NCI-H2196 (cell line): ENCODE results near the gene HADH.
"Not testable (repeated sequence)": the region's sequence is repeated elsewhere in the genome, so short reads cannot be mapped to it uniquely, and the experiment has no call there.

Experiments used
- DNase-seq: peaks from one replicate; lab custom pipeline; 2025; ENCODE audit not compliant: unreplicated experiment; lab: John Stamatoyannopoulos, UW

Gene HADH

GRCh38 chr4:108029731-108030130, 40.0 kb downstream of the HADH start:
- DNase-seq: no peak

- DNase-seq: peak; percentile 54
Observed at GRCh38 chr4:108030332-108030731, 40.6 kb downstream of the HADH start.

- no peak for DNase-seq
Observed at GRCh38 chr4:108031427-108032083, 41.9 kb downstream of the HADH start.

GRCh38 chr4:108033348-108033747, 43.7 kb downstream of the HADH start:
- DNase-seq: no peak

- no peak for DNase-seq
Observed at GRCh38 chr4:108034565-108034964, 44.9 kb downstream of the HADH start.

- no peak for DNase-seq
Observed at GRCh38 chr4:108035691-108036090, 46.0 kb downstream of the HADH start.

DNA sequence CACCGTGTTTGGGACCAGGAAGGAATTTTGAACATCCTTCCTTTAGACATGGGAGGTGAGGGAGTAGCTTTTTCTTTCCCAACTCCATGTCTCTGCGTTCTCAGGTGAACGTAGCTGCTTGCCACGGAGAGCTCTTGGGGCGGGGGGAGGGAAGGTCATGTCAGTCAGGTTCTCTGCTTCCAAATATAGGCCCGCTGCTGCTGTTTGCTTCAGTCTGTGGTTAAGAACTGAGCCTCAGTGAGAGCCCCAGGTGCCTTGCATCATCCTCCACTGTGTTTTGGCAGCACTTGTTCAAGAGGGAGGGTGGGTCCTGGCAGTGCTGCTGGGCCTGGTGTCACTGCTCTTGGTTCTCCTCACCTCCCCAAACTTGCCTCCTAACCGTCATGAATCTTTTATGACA, 46.5 kb downstream of the HADH start:
- DNase-seq: no peak

DNA sequence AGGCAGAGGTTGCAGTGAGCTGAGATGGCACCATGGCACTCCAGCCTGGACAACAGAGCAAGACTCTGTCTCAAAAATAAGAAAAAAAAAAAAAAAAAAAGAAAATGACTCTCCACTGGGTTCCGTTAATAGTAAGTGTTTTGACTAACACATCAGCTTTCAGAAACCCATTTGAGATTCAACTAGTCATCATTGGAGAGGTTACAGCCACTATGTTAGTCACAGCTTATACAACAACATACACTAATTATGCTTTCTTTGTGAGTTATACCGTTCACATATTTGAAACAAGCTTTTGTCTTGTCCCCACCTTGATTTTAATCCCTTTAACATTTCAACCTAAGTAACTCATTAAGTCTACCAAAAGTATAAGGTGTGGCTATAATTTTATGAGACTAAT, 48.2 kb downstream of the HADH start:
- no peak for DNase-seq

GRCh38 chr4:108042927-108043326, 53.2 kb downstream of the HADH start:
- no peak for DNase-seq

- peak; percentile 45 for DNase-seq
Observed at GRCh38 chr4:108043526-108043925, 53.8 kb downstream of the HADH start.

GRCh38 chr4:108044951-108045686, 55.4 kb downstream of the HADH start:
- no peak for DNase-seq

GRCh38 chr4:108045687-108046024, 56.0 kb downstream of the HADH start:
- peak; percentile 47 for DNase-seq

DNA sequence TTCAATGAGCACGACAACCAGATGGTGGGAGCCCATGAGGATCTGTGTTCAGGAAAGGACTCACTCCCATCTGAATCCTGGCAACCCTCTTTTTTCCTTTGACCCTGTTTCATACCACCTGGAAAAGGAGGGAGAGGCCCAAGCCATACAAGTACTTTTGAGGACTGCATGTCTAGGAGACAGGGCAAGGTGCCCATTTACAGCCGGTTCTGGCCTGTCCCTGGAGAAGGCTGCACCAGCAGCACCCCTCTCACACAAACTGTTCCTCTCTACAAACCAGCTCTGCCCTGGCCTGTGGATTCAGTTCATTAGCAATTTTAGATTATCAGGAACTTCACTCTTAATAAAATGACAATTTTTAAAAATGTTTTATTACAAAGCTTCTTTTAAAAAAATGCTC, 57.5 kb downstream of the HADH start:
- peak; percentile 9 for DNase-seq

DNA sequence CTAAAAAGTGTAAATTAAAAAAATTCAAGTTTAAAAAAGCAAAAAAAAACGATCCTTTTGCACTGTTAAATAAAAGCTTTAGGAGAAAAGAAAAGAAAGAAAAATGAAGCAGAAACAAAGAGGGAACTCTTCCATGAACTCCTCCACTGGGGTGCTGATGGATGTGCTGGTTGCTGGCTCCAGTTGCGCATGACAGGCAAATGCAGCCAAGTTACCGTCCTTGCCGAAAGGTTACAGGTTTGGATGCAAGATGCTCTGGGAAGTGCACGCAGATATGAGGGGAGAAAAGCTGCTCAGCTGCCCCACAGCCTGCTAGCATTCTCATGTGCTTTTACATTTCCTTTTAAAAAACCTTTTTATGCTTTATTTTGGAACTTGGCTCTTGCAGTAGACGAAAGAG, 58.5 kb downstream of the HADH start:
- no peak for DNase-seq

GRCh38 chr4:108048997-108049396, 59.3 kb downstream of the HADH start:
- DNase-seq: no peak

DNA sequence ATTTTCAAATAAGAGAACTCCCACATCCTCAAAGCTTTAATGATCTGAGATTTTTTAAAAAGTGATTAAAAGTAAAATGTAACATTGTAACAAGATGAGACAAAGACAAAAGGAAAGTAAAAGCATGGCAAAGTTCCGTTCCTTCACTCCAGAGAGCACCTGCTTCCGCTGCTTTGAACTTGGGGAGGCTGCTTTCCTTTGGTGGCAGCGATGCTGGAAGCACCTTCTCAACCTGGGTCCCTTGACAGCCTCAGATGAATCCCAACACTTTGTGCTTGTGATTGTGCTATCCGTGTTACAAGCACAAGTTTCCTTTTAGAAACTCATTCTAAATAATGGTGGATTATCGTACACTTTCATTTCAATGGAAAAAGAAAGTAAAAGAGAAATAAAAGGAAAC, 59.7 kb downstream of the HADH start:
- DNase-seq: no peak

DNA sequence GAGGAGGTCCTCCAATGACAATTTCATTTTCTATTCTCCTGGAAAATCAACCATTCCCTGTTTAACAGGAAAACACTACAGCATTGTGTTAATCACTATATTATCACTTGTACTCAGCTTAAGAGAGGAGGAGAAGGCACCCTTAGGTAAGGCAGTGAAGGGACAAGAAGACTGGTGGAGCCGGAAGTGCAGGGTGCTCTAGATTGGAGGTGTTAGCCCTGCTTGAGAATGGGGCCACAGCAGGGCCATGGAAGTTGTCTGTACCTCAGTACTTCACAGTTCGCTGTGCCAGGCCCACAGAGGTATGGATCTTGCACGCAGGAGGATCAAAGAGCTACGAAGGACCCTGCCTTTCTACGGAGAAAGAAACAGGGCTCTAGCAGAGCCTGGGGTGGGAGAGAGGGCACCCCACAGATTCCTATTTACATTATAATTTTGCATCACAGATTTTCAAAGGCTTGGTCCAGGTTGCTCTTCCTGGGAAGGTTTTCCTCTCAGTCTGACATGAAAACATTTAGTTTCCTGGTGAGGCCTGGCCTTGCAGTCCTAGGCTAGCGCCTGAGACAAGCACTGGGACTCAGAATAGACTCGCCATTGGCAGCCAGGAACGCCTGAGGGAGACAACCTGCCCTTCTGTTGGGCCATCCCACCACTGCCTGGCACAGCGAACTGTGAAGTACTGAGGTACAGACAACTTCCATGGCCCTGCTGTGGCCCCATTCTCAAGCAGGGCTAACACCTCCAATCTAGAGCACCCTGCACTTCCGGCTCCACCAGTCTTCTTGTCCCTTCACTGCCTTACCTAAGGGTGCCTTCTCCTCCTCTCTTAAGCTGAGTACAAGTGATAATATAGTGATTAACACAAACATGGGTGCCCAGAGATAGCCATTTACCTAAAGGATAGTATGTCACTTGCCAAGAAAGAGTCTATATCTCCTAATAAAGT, 60.8 kb downstream of the HADH start:
- DNase-seq: not testable (repeated sequence)

- no peak for DNase-seq
Observed at GRCh38 chr4:108051343-108051742, 61.7 kb downstream of the HADH start.

DNA sequence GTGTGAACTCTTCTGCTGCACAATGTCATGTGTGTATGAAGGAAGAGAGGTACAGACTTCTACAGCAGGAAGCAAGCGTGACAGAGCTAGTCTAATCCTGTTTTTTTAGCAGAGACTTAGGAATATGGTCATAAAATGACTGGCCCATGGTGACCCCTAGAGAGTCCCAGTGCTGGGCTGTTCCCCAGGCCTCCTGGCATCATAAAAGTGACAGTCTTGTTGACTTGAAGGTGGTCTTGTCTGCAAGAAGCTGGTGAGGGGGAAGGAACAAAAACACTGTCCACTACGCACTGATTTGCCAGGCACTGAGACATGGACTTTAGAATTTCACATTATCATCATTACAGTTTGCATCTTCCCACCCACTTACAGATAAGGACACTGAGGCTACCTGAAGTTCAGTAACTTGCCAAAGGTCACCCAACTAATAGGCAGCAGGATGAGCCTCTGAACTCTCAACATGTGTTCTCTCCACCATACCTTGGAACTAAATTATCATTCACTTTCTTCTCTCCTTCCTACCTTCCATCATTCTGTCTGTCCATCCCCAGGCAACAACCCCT, 63.0 kb downstream of the HADH start:
- no peak for DNase-seq

- no peak for DNase-seq
Observed at GRCh38 chr4:108053251-108053711, 63.6 kb downstream of the HADH start.

DNA sequence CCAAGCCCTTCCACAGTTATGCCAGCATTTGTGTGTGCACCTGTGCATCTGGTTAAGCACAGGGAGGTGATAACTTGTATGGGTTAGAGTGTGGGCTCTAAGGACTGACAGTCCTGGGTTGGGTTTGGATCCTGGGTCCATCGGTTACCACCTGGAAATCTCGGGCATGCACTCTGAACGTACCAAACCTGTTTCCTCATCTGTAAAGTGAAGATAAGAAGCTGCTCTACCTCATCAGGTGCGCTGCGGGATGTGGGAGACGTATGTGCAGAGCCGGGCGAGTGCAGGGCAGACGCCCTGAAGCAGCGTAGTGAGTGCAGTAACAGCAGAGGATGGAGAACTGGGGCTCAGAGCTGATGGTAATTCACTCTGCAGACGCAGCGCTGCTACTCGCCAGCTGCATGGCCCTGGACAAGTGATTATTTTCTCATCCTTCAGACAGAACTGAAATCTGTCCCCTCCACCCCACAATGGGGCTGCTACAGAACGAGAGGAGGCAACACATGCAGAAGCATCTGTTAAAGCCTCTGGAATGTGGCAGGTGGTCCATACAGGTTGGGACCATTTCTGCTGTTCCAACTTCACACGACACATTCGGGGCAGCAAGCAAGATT, 64.4 kb downstream of the HADH start:
- DNase-seq: no peak
